GM12878 (cell line): ENCODE measurements around the gene CAB39. TPM values are rescaled to one million over a fixed set of nuclear protein-coding genes. Genes with fewer than 3 reads are reported as not detected.

Source experiments
- BACH1 ChIP-seq: fragments of 450-650 bp; IDR thresholded peaks from 2 replicates; pipeline ENCODE4 v1.6.1; 2017; ENCODE audit warnings: mild to moderate bottlenecking, borderline replicate concordance
- CBX3 ChIP-seq: fragments of 200-600 bp; sonication (generic); IDR thresholded peaks from 2 replicates; pipeline ENCODE4 v1.6.1; 2016; ENCODE audit warnings: low read depth, borderline replicate concordance
- GATAD2B ChIP-seq: fragments of 450-650 bp; conservative IDR thresholded peaks from 2 replicates; pipeline ENCODE4 v1.6.1; 2017; ENCODE audit warnings: low read depth, mild to moderate bottlenecking, moderate library complexity
- HDGF ChIP-seq: fragments of 450-650 bp; IDR thresholded peaks from 2 replicates; pipeline ENCODE4 v1.6.1; 2016; ENCODE audit warnings: antibody characterized with exemption
- IRF4 ChIP-seq: IDR thresholded peaks from 2 replicates; pipeline ENCODE4 v1.6.1; 2011; ENCODE audit warnings: low read depth, low read length
- KLF5 ChIP-seq: fragments of 450-650 bp; IDR thresholded peaks from 2 replicates; pipeline ENCODE4 v1.6.1; 2014; ENCODE audit warnings: mild to moderate bottlenecking; ENCODE audit not compliant: partially characterized antibody
- MEF2B ChIP-seq: fragments of 450-650 bp; IDR thresholded peaks from 2 replicates; pipeline ENCODE4 v1.6.1; 2018; ENCODE audit warnings: mild to moderate bottlenecking, moderate library complexity; ENCODE audit not compliant: partially characterized antibody, poor library complexity, severe bottlenecking
- NR2F1 ChIP-seq: fragments of 450-650 bp; conservative IDR thresholded peaks from 2 replicates; pipeline ENCODE4 v1.6.1; 2017; ENCODE audit warnings: mild to moderate bottlenecking
- PAX8 ChIP-seq: fragments of 450-650 bp; IDR thresholded peaks from 2 replicates; pipeline ENCODE4 v1.6.1; 2017; ENCODE audit warnings: mild to moderate bottlenecking, moderate library complexity
- SMC3 ChIP-seq: IDR thresholded peaks from 2 replicates; pipeline ENCODE4 v1.6.1; 2011; ENCODE audit warnings: low read length, improper control_type of control experiment, borderline replicate concordance
- SP1 ChIP-seq: IDR thresholded peaks from one replicate; pipeline ENCODE4 v1.6.1; 2011; ENCODE audit warnings: low read depth, low read length
- ZNF207 ChIP-seq: fragments of 450-650 bp; IDR thresholded peaks from 2 replicates; pipeline ENCODE4 v1.6.1; 2014; ENCODE audit warnings: antibody characterized with exemption, mild to moderate bottlenecking, borderline replicate concordance
- ZNF274 ChIP-seq: IDR thresholded peaks from one replicate; pipeline ENCODE4 v1.8.0; 2011; ENCODE audit not compliant: insufficient read length, insufficient read depth
- polyA plus RNA-seq, 11 experiments: library from polyadenylated mRNA; depleted of rRNA in 4 of 11; unstranded in 6 of 11; stranded (reverse) in 5 of 11; fragments of >200 nt; fragmentation: Nextera tagmentation in 4 of 11; fragmentation: Illumina TruSeq in 1 of 11; extraction: Ambion mirVana in 4 of 11; extraction: Trizol in 1 of 11; gene quantifications; 1 replicate in 1 of 11; 2 replicates in 10 of 11; pipeline versions ENCODE4 v1.2.1 to v1.2.3, GENCODE V29; 2011 to 2016; ENCODE audit warnings: inconsistent platforms in 2 of 11, missing spikeins in 2 of 11, low read depth in 1 of 11
- total RNA-seq, 4 experiments: library from RNA; depleted of rRNA in 3 of 4; stranded (reverse); fragments of >200 nt in 3 of 4; fragmentation: Illumina TruSeq in 1 of 4; extraction: Trizol in 1 of 4; gene quantifications; 2 replicates each; pipeline versions ENCODE4 v1.2.1 to v1.2.3, GENCODE V29; 2013 to 2021
- TF ChIP-seq, protein P1 (sequence below): fragments of 450-650 bp; IDR thresholded peaks from 2 replicates; pipeline ENCODE4 v1.6.1; 2016; ENCODE audit warnings: mild to moderate bottlenecking
- TF ChIP-seq, protein P2 (sequence below): IDR thresholded peaks from 2 replicates; pipeline ENCODE4 v1.6.1; 2012; ENCODE audit warnings: low read length, inconsistent platforms
- TF ChIP-seq, protein P3 (sequence below): fragments of 450-650 bp; IDR thresholded peaks from 2 replicates; pipeline ENCODE4 v1.6.1; 2017; ENCODE audit warnings: mild to moderate bottlenecking, moderate library complexity

CAB39 gene
- total and polyA plus RNA-seq, 10 of the 15 experiments (the other 5 are each of a cell fraction or from before 2014, with no cell fraction given), result 13.3 to 129 (median 62.9) TPM

DNA sequence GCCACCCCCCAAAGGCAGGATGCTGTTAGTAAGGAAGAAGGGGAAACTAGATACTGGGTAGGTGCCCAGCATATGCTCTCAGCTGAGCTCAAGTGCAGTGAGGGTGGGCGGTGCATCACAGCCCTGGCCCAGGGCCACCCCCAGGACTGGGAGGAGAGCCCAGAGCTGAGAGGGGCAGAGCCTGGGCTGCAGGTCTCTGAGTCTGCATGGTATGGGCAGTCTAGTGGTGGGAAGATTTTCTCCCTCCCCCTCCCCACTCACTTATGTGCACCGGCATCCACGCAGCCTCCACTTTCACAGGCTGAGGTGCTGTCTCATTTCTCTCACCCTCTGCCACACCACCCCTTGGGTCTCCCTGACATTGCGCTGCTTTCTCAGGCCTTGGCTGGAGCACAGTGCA is 48.5 kb upstream of the CAB39 start (continued):
- TF ChIP-seq, protein P1, sequence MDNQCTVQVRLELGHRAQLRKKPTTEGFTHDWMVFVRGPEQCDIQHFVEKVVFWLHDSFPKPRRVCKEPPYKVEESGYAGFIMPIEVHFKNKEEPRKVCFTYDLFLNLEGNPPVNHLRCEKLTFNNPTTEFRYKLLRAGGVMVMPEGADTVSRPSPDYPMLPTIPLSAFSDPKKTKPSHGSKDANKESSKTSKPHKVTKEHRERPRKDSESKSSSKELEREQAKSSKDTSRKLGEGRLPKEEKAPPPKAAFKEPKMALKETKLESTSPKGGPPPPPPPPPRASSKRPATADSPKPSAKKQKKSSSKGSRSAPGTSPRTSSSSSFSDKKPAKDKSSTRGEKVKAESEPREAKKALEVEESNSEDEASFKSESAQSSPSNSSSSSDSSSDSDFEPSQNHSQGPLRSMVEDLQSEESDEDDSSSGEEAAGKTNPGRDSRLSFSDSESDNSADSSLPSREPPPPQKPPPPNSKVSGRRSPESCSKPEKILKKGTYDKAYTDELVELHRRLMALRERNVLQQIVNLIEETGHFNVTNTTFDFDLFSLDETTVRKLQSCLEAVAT, result peak; percentile 94
- TF ChIP-seq MEF2B (peak; percentile 55), GATAD2B (peak; percentile 87), KLF5 (no peak), ZNF207 (0 out of 2 replicates have a peak, but pooled peaks have one; percentile 15), SP1 (peak; percentile 13), CBX3 (no peak), ZNF274 (no peak), IRF4 (0 out of 2 replicates have a peak, but pooled peaks have one; percentile 46), SMC3 (no peak), BACH1 (peak; percentile 41; the same call in 1 of the 2 replicates), NR2F1 (peak; percentile 17; the same call in 1 of the 2 replicates), HDGF (peak; percentile 76; the same call in 1 of the 2 replicates), PAX8 (no peak)
- TF ChIP-seq, protein P2, sequence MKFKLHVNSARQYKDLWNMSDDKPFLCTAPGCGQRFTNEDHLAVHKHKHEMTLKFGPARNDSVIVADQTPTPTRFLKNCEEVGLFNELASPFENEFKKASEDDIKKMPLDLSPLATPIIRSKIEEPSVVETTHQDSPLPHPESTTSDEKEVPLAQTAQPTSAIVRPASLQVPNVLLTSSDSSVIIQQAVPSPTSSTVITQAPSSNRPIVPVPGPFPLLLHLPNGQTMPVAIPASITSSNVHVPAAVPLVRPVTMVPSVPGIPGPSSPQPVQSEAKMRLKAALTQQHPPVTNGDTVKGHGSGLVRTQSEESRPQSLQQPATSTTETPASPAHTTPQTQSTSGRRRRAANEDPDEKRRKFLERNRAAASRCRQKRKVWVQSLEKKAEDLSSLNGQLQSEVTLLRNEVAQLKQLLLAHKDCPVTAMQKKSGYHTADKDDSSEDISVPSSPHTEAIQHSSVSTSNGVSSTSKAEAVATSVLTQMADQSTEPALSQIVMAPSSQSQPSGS, result no peak
- TF ChIP-seq, protein P3, sequence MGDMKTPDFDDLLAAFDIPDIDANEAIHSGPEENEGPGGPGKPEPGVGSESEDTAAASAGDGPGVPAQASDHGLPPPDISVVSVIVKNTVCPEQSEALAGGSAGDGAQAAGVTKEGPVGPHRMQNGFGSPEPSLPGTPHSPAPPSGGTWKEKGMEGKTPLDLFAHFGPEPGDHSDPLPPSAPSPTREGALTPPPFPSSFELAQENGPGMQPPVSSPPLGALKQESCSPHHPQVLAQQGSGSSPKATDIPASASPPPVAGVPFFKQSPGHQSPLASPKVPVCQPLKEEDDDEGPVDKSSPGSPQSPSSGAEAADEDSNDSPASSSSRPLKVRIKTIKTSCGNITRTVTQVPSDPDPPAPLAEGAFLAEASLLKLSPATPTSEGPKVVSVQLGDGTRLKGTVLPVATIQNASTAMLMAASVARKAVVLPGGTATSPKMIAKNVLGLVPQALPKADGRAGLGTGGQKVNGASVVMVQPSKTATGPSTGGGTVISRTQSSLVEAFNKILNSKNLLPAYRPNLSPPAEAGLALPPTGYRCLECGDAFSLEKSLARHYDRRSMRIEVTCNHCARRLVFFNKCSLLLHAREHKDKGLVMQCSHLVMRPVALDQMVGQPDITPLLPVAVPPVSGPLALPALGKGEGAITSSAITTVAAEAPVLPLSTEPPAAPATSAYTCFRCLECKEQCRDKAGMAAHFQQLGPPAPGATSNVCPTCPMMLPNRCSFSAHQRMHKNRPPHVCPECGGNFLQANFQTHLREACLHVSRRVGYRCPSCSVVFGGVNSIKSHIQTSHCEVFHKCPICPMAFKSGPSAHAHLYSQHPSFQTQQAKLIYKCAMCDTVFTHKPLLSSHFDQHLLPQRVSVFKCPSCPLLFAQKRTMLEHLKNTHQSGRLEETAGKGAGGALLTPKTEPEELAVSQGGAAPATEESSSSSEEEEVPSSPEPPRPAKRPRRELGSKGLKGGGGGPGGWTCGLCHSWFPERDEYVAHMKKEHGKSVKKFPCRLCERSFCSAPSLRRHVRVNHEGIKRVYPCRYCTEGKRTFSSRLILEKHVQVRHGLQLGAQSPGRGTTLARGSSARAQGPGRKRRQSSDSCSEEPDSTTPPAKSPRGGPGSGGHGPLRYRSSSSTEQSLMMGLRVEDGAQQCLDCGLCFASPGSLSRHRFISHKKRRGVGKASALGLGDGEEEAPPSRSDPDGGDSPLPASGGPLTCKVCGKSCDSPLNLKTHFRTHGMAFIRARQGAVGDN, result peak; percentile 22; the same call in 1 of the 2 replicates
- TF ChIP-seq, all 136 proteins: peak for 13
